Measurements from ENCODE around the gene PRRT1B.

Gene PRRT1B

DNA sequence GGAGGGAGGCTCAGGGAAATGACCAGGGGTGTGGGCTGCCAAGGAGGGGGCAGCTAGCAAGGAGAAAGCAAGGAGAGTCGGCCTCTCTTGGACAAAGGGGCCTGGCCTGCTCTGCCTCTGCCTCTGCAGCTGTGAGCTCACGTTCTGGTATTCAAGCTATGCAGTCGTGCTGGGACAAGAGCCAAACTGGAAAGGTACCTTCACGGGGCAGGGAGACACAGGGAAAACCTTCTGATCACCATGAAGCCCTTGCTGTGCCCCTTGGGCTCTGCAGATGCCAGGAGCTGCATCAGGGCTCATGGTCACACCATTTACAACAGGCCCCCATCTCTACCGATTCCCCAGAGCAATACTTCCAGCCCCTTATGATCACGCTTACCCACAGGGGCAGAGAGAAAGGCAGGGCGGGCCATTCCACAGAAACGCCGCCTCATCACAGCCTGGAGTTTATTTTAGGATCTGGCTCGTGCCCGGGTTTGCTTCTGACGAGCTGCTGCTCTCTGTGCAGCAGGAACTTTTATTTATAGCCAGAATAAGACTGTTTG is 63.2 kb downstream of the PRRT1B start:
- peak; percentile 84 for DNase-seq (ENCODE audit: low spot score)
- no peaks in the 10 kb centered on the region for H3K9me3 ChIP-seq (ENCODE audit: severe bottlenecking)
- no peaks in the 10 kb centered on the region for H3K36me3 ChIP-seq (ENCODE audit: low read depth)
- H3K27ac ChIP-seq (ENCODE audit: poor library complexity, severe bottlenecking): peak overlapping the region; percentile 81
- no peaks in the 10 kb centered on the region for H3K27me3 ChIP-seq (ENCODE audit: insufficient read depth, poor library complexity, severe bottlenecking)
- H3K4me1 ChIP-seq (ENCODE audit: insufficient read depth, poor library complexity, severe bottlenecking): peaks cover 20% of the 10 kb centered on the region
- H3K4me3 ChIP-seq (ENCODE audit: severe bottlenecking): no peak overlapping the region
- TF ChIP-seq, protein P1, sequence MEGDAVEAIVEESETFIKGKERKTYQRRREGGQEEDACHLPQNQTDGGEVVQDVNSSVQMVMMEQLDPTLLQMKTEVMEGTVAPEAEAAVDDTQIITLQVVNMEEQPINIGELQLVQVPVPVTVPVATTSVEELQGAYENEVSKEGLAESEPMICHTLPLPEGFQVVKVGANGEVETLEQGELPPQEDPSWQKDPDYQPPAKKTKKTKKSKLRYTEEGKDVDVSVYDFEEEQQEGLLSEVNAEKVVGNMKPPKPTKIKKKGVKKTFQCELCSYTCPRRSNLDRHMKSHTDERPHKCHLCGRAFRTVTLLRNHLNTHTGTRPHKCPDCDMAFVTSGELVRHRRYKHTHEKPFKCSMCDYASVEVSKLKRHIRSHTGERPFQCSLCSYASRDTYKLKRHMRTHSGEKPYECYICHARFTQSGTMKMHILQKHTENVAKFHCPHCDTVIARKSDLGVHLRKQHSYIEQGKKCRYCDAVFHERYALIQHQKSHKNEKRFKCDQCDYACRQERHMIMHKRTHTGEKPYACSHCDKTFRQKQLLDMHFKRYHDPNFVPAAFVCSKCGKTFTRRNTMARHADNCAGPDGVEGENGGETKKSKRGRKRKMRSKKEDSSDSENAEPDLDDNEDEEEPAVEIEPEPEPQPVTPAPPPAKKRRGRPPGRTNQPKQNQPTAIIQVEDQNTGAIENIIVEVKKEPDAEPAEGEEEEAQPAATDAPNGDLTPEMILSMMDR (IDR thresholded peaks at IDR 0.05; ENCODE audit: poor library complexity, severe bottlenecking): no peak
- peak; percentile 96 for ATAC-seq (ENCODE audit: low read depth)
